CD4-positive, alpha-beta memory T cell (primary cell): ENCODE results near the gene SMIM9. TPM values are rescaled to one million over a fixed set of nuclear protein-coding genes. Genes with fewer than 3 reads are reported as not detected.

ENCODE experiments used
- CTCF ChIA-PET: fragments of 350-600 bp; sonication (Branson Sonifier 250); formaldehyde crosslinking; loops from one replicate; lab custom pipeline; 2021; ENCODE audit warnings: inconsistent platforms; ENCODE audit not compliant: partially characterized antibody; lab: Charles Lee
- POLR2A ChIA-PET: fragments of 350-600 bp; sonication (Branson Sonifier 250); formaldehyde crosslinking; loops from one replicate; lab custom pipeline; 2021; ENCODE audit not compliant: partially characterized antibody; lab: Charles Lee
- DNase-seq, 5 donors: peaks; one replicate each; pipeline versions ENCODE4 v3.0.0 to v3.0.0-alpha.2; 2020 to 2022; ENCODE audit warnings: mixed read lengths in 1 of 5
- H3K27ac ChIP-seq: one replicate; pipeline ENCODE4 v1.7.0; 2013; ENCODE audit warnings: low read depth, low read length
- H3K27me3 ChIP-seq: 2 replicates; pipeline ENCODE4 v1.7.0; 2013; ENCODE audit warnings: mild to moderate bottlenecking, low read length, moderate library complexity; ENCODE audit not compliant: insufficient read depth
- H3K36me3 ChIP-seq: 2 replicates; pipeline ENCODE4 v1.7.0; 2013; ENCODE audit warnings: mild to moderate bottlenecking, low read length, moderate library complexity; ENCODE audit not compliant: insufficient read depth
- H3K4me1 ChIP-seq: 2 replicates; pipeline ENCODE4 v1.7.0; 2013; ENCODE audit warnings: mild to moderate bottlenecking, low read length, moderate library complexity; ENCODE audit not compliant: insufficient read depth
- H3K4me3 ChIP-seq, 2 donors: one replicate each; pipeline ENCODE4 v1.7.0; 2013; ENCODE audit warnings: low read length in 2 of 2, mild to moderate bottlenecking in 1 of 2
- H3K9me3 ChIP-seq, 2 donors: one replicate each; pipeline ENCODE4 v1.7.0; 2013; ENCODE audit warnings: low read length in 2 of 2, control low read depth in 1 of 2; ENCODE audit not compliant: control insufficient read depth in 1 of 2
- H3K27ac Mint-ChIP-seq, 7 donors: one replicate each; pipeline ENCODE4 v1.8.0; 2020 to 2021; ENCODE audit warnings: mixed read lengths in 7 of 7, mild to moderate bottlenecking in 6 of 7, inconsistent platforms in 3 of 7, moderate library complexity in 3 of 7
- H3K27me3 Mint-ChIP-seq, 2 donors: one replicate each; pipeline ENCODE4 v1.8.0; 2020 to 2021; ENCODE audit warnings: mixed read lengths in 2 of 2
- H3K36me3 Mint-ChIP-seq, 2 donors: one replicate each; pipeline ENCODE4 v1.8.0; 2020 to 2021; ENCODE audit warnings: mixed read lengths in 2 of 2, inconsistent platforms in 1 of 2, mild to moderate bottlenecking in 1 of 2
- H3K4me1 Mint-ChIP-seq, 4 donors: one replicate each; pipeline ENCODE4 v1.8.0; 2020 to 2021; ENCODE audit warnings: mixed read lengths in 4 of 4, mild to moderate bottlenecking in 1 of 4
- H3K4me3 Mint-ChIP-seq, 8 donors: one replicate each; pipeline ENCODE4 v1.8.0; 2020 to 2021; ENCODE audit warnings: mixed read lengths in 8 of 8, mild to moderate bottlenecking in 7 of 8, moderate library complexity in 6 of 8, inconsistent platforms in 3 of 8
- H3K9me3 Mint-ChIP-seq, 8 donors: one replicate each; pipeline ENCODE4 v1.8.0; 2020 to 2021; ENCODE audit warnings: mixed read lengths in 8 of 8, mild to moderate bottlenecking in 5 of 8, inconsistent platforms in 3 of 8, moderate library complexity in 1 of 8
- intact Hi-C: fragments of 100-400 bp; cut with micrococcal nuclease; formaldehyde crosslinking; loops from one replicate; pipeline ENCODE4 v1.15.1; 2023
- polyA plus RNA-seq, 2 donors: library from polyadenylated mRNA; unstranded; fragments of 300-500 nt; fragmentation: Illumina TruSeq; gene quantifications; one replicate each; pipeline ENCODE4 v1.2.3, GENCODE V29; 2021
- total RNA-seq, 2 experiments: library from RNA; stranded (reverse); gene quantifications; one replicate each; pipeline ENCODE4 v1.2.3, GENCODE V29; 2021

The SMIM9 gene
- total and polyA plus RNA-seq, 4 experiments from 2014 or later: not detected

DNA sequence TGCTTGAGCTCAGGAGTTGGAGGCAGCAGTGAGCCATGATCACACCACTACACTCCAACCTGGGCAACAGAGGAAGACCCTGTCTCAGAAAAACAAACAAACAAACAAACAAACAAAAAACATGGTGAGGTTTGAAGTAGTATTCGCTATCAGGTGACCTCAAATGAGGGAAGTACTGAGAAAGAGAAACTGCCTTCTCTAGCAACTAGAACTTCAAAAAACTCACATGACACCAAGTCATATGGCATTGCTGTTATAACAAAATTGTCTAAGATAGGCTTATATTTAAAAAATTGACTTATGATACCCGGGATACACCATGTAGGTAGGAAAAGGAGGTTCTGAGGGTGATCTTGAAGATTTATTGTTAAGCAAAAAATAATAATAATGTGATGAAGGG, 39.4 kb downstream of the SMIM9 start:
- Histone ChIP-seq H3K27ac (no peak overlapping the region), H3K9me3 (no peaks in the 10 kb centered on the region), H3K27me3 (no peaks in the 10 kb centered on the region), H3K4me3 (no peak overlapping the region), H3K4me1 (no peaks in the 10 kb centered on the region), H3K36me3 (no peaks in the 10 kb centered on the region)
- ChIA-PET POLR2A (no interaction called here), CTCF (interaction anchor here (1.0 kb wide), 1 partner anchor 11 kb away, joined by 3 read pairs; no protein-coding TSS in a partner anchor)
- H3K36me3 Mint-ChIP-seq: peaks cover 0 to 1% of the 10 kb centered on the region in 2 donors
- no peak for DNase-seq
- no peaks in the 10 kb centered on the region for H3K9me3 Mint-ChIP-seq
- intact Hi-C loops: no loop called here
- H3K4me3 Mint-ChIP-seq: no peak overlapping the region
- H3K27ac Mint-ChIP-seq: no peak overlapping the region
- H3K27me3 Mint-ChIP-seq: no peaks in the 10 kb centered on the region
- peaks cover 0 to 8% (median 1%) of the 10 kb centered on the region in 4 donors for H3K4me1 Mint-ChIP-seq

DNA sequence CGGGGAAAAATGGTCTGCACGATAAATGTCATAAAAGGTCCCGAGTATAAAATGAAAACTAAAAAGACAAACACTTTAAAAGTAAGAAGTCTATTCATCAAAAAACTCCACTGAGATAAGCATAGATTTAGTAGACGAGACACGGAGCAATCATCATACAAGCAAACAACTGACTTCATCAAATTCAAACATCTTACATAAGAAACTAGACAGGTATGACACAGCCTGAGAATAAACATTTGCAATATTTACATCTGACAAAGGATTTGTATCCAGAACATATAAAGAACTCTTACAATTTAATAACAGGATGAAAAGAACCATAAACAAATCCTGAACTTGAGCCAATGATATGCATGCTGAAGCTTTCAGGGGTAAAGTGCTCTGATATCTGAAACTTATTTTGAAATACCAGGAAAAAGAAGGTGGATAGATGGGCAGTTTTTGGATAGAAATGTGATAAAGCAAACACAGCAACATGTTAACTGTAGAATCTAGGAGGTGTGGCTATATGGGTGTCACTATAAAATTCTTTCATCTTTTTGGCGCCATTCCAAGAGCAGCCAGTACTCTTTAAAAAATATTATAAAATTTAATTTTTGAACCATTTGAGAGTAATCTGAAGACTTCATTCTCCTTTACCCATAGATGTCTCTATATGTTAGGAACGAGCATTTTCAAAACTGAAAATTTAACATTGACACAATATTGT, 41.2 kb downstream of the SMIM9 start:
- Histone ChIP-seq H3K4me1 (no peaks in the 10 kb centered on the region), H3K9me3 (no peaks in the 10 kb centered on the region), H3K27me3 (no peaks in the 10 kb centered on the region), H3K27ac (no peak overlapping the region), H3K36me3 (no peaks in the 10 kb centered on the region), H3K4me3 (no peak overlapping the region)
- no peak overlapping the region for H3K27ac Mint-ChIP-seq
- intact Hi-C loops: no loop called here
- peaks cover 0 to 1% of the 10 kb centered on the region in 2 donors for H3K36me3 Mint-ChIP-seq
- no peak for DNase-seq
- ChIA-PET POLR2A (no interaction called here), CTCF (no interaction called here)
- no peaks in the 10 kb centered on the region for H3K9me3 Mint-ChIP-seq
- H3K4me3 Mint-ChIP-seq: no peak overlapping the region
- no peaks in the 10 kb centered on the region for H3K27me3 Mint-ChIP-seq
- no peaks in the 10 kb centered on the region for H3K4me1 Mint-ChIP-seq

DNA sequence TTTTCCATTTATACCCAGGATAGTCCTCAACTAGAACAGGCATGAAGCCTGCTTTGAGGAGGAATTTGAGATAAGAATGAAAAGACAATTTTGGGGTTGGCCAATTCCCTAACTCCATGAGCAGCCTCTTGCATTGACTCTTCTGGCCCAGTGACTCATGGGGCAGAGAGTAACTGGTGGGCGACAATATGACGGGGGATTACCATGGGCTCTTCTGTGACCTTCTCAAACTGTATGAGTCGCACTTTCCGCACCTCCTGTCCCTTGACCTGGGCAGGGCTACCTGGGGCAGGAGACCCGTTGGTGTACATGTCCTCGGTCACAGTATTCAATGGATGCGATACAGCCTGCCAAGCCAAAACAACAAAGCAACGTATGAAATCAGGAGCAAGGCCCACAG, 42.5 kb downstream of the SMIM9 start:
- Mint-ChIP-seq H3K27me3 (no peaks in the 10 kb centered on the region), H3K9me3 (no peaks in the 10 kb centered on the region), H3K27ac (no peak overlapping the region), H3K4me1 (no peaks in the 10 kb centered on the region), H3K4me3 (no peak overlapping the region), H3K36me3 (peaks cover 0 to 1% of the 10 kb centered on the region in 2 donors)
- no peaks in the 10 kb centered on the region for H3K27me3 ChIP-seq
- no peaks in the 10 kb centered on the region for H3K36me3 ChIP-seq
- DNase-seq: no peak
- intact Hi-C loops: no loop called here
- POLR2A ChIA-PET: no interaction called here
- H3K9me3 ChIP-seq: no peaks in the 10 kb centered on the region
- no peak overlapping the region for H3K27ac ChIP-seq
- CTCF ChIA-PET: no interaction called here
- no peaks in the 10 kb centered on the region for H3K4me1 ChIP-seq
- H3K4me3 ChIP-seq: no peak overlapping the region

DNA sequence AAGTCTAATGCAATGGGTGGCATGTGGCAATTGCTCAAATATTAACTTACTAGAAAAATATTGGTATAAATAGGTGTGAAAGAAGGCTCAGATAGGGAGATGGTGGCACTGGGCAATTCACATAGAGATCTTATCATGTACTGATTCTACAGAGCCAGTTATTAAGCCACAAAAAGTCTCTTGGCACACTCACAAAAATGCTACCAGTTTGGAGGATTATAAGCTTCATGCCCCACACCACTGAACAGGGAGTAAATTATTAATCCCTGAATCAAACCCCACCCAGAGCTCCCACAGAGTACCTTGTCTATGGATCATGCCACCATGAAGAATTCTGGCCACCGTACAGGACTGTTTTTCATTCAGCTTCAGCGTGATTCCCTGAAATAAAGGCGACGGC, 43.0 kb downstream of the SMIM9 start:
- no peaks in the 10 kb centered on the region for H3K27me3 ChIP-seq
- intact Hi-C loops: no loop called here
- DNase-seq: no peak
- ChIA-PET POLR2A (no interaction called here), CTCF (no interaction called here)
- no peak overlapping the region for H3K4me3 Mint-ChIP-seq
- no peak overlapping the region for H3K4me3 ChIP-seq
- H3K27me3 Mint-ChIP-seq: no peaks in the 10 kb centered on the region
- H3K4me1 ChIP-seq: no peaks in the 10 kb centered on the region
- H3K27ac ChIP-seq: no peak overlapping the region
- H3K36me3 ChIP-seq: no peaks in the 10 kb centered on the region
- no peaks in the 10 kb centered on the region for H3K9me3 ChIP-seq
- no peaks in the 10 kb centered on the region for H3K4me1 Mint-ChIP-seq
- H3K27ac Mint-ChIP-seq: no peak overlapping the region
- no peaks in the 10 kb centered on the region for H3K9me3 Mint-ChIP-seq
- peaks cover 0 to 1% of the 10 kb centered on the region in 2 donors for H3K36me3 Mint-ChIP-seq

DNA sequence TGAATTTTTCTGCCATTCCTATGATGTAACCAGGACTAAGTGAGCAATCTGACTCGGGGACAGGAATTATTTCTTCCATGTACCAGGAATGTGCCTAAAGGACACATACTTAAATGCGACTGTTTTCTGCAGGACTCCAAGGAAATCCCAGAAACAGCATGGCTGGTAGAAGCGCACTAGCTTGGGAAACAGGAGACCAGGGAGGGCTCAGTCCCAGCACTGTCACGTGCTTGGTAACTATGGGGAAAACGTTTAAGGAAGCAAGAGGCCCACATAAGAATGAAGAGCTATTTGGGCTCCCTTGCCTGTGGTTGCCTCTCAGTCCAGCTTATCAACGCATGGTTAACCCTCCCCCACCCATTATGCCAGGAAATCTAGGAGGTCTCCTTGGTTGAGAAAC, 48.7 kb downstream of the SMIM9 start:
- Mint-ChIP-seq H3K27me3 (no peaks in the 10 kb centered on the region), H3K4me1 (peaks cover 0 to 12% (median 9%) of the 10 kb centered on the region in 4 donors), H3K9me3 (no peaks in the 10 kb centered on the region), H3K4me3 (no peak overlapping the region), H3K27ac (no peak overlapping the region), H3K36me3 (peaks cover 0 to 1% of the 10 kb centered on the region in 2 donors)
- Histone ChIP-seq H3K4me1 (no peaks in the 10 kb centered on the region), H3K27ac (no peak overlapping the region), H3K4me3 (no peak overlapping the region), H3K27me3 (no peaks in the 10 kb centered on the region), H3K9me3 (no peaks in the 10 kb centered on the region), H3K36me3 (no peaks in the 10 kb centered on the region)
- ChIA-PET POLR2A (no interaction called here), CTCF (no interaction called here)
- intact Hi-C loops: no loop called here
- no peak for DNase-seq

DNA sequence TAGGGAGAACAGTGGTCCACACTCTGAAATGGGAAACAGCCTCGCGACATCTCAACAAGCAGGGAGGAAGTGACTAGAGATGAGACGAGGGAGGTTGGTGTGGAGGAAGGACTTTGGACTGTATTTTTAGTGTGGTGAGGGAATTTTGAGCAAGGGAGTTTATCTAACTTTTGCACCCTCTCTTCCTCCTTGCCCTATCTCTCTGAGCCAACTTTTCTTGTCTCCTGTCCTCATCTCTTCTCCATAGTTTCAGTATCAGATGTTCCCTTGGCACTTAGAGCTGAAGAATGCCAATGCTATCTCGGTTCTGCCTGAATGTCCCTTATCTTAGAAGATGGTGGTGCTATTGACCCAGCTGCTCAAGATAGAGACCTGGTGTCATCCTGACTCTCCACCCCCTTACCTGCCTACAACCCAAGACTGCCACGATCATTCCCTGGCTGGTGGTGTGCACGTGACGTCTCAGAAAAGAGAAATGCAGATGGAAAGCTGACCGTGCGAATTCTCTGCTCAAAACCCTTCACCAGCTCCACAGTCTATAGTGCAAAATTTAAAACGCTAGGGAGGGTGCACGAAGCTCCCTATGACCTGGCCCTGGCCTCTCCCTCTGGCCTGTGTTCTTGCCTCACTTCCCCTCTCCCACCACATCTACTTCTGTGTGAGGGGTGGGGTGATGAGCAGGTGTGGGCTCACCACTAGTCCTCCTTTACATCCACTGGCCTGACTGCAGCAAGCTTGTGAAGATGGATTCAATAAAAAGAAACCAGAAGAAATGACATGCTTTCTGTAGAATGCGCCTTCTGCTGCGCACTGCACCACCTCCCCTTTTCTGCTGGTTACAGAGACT, 50.1 kb downstream of the SMIM9 start:
- intact Hi-C loops: no loop called here
- peaks cover 0 to 12% (median 9%) of the 10 kb centered on the region in 4 donors for H3K4me1 Mint-ChIP-seq
- H3K4me1 ChIP-seq: no peaks in the 10 kb centered on the region
- POLR2A ChIA-PET: no interaction called here
- no peaks in the 10 kb centered on the region for H3K27me3 ChIP-seq
- peaks cover 0 to under 1% of the 10 kb centered on the region in 2 donors for H3K36me3 Mint-ChIP-seq
- DNase-seq: no peak
- peak overlapping the region in 2 of 7 donors; percentile 23 to 82 for H3K27ac Mint-ChIP-seq
- no peak overlapping the region for H3K4me3 ChIP-seq
- CTCF ChIA-PET: interaction anchor here (0.8 kb wide), 1 partner anchor 10 kb away, joined by 3 read pairs; no protein-coding TSS in a partner anchor
- no peaks in the 10 kb centered on the region for H3K9me3 Mint-ChIP-seq
- peak overlapping the region; percentile 30 to 78 (median 70) for H3K4me3 Mint-ChIP-seq
- H3K36me3 ChIP-seq: no peaks in the 10 kb centered on the region
- no peak overlapping the region for H3K27ac ChIP-seq
- H3K27me3 Mint-ChIP-seq: no peaks in the 10 kb centered on the region
- H3K9me3 ChIP-seq: no peaks in the 10 kb centered on the region

DNA sequence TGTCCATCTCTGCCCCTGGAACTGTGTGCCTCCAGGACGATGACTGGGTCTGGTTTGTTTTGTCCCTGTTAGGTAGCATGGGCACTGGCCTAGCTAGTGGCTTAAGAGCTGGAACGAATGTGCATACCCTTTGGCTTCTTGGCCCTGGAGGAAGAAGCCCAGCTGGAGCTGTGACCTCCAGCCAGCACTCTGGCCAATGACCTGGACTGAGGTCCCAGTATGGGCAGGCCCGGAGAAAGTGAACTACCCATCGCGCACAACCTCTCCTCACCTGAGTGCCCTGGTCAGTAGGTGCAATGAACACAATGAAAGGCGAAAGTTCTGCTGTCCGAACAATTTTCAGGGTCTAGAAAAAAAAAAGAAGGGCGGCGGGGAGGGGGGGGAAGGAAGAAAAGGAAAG, 53.5 kb downstream of the SMIM9 start:
- H3K36me3 ChIP-seq: peaks cover 9% of the 10 kb centered on the region
- CTCF ChIA-PET: no interaction called here

More for the DNA sequence above, 53.5 kb downstream of the SMIM9 start:
- H3K4me3 ChIP-seq: no peak overlapping the region
- peaks cover 12 to 22% of the 10 kb centered on the region in 2 donors for H3K36me3 Mint-ChIP-seq
- no peaks in the 10 kb centered on the region for H3K9me3 Mint-ChIP-seq
- intact Hi-C loops: no loop called here
- DNase-seq: no peak
- POLR2A ChIA-PET: no interaction called here
- H3K4me1 ChIP-seq: peaks cover 3% of the 10 kb centered on the region
- no peaks in the 10 kb centered on the region for H3K27me3 Mint-ChIP-seq
- no peak overlapping the region for H3K27ac Mint-ChIP-seq
- no peaks in the 10 kb centered on the region for H3K9me3 ChIP-seq
- H3K4me3 Mint-ChIP-seq: no peak overlapping the region
- H3K27me3 ChIP-seq: no peaks in the 10 kb centered on the region
- peaks cover 1 to 15% (median 12%) of the 10 kb centered on the region in 4 donors for H3K4me1 Mint-ChIP-seq
- no peak overlapping the region for H3K27ac ChIP-seq
